Hematopoietic multipotent progenitor cell treated with erythropoietin and hydrocortisone succinate and interleukin-3 and kit ligand, for 15 days (in vitro differentiated cells): ENCODE measurements around the gene CCDC30.
"Not testable (repeated sequence)": the region's sequence is repeated elsewhere in the genome, so short reads cannot be mapped to it uniquely, and the experiment has no call there.

Experiments
- DNase-seq: peaks from one replicate; pipeline ENCODE4 v3.0.0-alpha.2; 2015; ENCODE audit warnings: low spot score

Gene CCDC30

GRCh38 chr1:42657981-42658876 is 195.1 kb downstream of the CCDC30 start, which contains the start of gene PPIH:
PPIH (plus strand) TSS chr1:42658423; CDS start chr1:42658447, 24 bp downstream.
- DNase-seq = peak; percentile 91

DNA sequence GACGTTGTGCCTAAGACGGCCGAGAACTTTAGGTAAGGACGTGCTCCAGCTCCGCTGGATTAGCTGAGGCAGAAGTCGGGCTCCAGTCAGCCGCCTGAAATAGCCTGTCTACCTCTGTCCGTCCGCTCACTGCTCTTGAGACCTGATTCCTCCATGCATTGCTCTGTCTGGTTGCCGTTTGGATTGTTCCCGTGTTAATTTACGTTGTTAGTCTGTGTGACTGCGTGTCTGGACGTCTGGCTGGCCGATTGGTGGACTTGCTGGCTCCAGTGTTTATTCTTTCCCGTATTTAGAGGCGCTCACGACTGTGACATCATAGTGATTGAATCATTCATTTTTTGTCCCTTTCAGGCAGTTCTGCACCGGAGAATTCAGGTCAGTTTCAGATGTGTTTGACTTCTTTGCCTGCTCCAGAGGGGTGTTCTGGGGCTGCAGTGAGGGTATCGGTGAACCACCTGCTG is 195.8 kb downstream of the CCDC30 start:
- no peak for DNase-seq

GRCh38 chr1:42660907-42661500 is 197.9 kb downstream of the CCDC30 start:
- no peak for DNase-seq

DNA sequence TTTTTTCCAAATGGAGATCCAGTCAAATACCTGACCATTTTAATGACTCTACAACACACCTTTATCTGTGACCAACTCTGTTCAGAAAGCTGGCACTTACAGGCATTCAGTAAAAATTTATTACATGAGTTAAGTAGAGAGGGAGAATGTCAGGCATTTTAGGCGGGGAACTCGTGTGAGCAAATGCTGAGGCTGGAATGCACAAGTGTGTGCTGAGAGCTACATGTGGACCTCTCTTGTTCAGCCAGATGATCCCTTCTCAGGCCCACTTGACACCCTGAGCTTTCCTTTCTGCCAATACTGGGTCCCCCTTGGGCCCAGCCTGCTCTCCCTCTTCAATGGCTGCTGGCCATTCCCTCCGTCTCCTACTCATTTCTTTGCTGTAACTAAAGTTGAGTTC is 206.8 kb downstream of the CCDC30 start:
- no peak for DNase-seq

DNA sequence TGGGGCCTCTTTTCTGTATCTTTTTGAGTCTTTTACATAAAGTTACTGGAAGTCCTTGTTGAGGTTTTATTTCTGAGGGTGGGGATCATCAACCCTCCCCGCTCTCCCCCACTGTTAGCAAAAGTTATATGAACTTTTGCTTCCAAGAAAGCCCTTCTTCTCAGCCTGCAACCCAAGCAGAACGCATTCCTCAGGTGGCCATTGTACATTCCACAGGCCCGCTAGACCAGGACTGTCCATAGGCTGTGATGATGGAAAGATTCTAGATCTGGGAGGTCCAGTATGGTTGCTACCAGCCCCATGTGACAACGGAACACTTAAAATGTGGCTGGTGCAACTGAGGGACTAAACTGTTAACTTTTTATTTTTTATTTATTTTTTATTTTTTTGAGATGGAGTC is 207.3 kb downstream of the CCDC30 start:
- no peak for DNase-seq

GRCh38 chr1:42674214-42674613 is 211.1 kb downstream of the CCDC30 start:
- DNase-seq = no peak

DNA sequence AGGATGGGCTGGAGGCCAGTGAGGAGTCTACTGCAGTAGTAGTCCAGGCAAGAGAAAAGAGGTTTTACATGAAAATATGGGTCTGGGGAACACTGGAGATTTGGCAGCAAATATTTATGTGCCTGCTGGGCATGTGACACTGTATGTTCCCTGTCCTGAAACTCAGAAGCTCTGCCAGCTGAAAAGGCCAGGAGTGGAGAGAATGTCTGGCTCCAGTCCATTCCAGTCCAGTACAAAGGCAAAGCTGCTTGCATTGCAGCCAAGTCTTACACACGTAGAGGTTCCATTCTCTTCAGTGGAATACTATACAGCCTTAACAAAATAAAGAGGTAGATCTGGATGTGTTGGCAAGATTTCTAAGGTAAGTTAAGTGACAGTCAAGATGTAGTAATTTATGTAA is 211.6 kb downstream of the CCDC30 start:
- DNase-seq = no peak

- no peak for DNase-seq
Observed at GRCh38 chr1:42675467-42675866, 212.4 kb downstream of the CCDC30 start.

DNA sequence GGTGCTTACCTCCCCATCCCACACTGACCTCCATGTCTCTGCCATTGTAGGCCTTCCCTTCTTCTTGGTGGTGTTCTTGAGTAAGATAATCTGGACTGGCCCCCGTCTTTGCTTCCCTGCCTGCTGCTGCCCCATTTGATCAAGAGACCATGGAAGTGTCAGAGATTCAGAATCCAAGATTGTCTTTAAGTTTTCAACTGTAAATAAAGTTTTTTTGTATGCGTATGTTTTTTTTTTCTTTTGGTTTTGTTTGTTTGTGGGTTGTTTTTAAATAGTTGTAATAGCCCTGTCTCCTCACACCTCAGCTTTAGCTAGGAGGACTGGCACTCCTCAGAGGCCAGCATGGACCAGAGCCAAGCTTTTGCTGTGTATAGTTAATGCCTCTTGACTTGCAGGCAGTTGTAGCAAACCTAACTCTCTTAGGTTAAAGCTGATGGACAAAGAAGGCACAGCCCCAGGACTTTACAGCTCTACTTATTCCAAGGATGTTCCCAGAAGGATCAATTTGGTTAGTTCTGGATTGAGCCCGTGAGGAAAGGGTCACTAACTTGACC is 213.5 kb downstream of the CCDC30 start:
- DNase-seq = no peak

DNA sequence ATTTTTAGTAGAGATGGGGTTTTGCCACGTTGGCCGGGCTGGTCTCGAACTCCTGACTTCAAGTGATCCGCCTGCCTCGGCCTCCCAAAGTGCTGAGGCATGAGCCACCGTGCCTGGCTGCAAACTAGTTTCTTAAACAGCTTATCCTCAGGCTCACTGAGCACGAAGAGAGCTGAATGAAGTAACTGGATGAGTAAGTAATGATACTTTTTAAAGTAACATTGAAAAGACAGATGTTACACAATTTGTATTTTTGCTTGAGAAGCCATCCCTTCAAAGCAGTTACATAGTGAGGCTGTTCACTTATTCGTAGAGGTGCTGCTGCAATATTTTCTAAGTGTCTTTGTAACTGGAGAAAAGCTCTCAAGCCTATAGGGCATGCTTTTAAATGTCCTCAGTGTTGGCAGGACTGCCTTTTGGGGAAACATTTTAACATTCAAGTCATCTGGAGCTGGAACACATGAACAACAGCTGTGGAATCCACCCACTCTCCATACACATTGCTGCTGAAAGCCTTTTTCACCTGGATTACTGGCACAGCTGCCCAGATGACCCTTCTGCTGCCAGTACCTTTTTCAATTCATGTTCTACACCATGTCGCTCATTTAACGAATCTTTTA is 216.4 kb downstream of the CCDC30 start:
- DNase-seq = no peak

DNA sequence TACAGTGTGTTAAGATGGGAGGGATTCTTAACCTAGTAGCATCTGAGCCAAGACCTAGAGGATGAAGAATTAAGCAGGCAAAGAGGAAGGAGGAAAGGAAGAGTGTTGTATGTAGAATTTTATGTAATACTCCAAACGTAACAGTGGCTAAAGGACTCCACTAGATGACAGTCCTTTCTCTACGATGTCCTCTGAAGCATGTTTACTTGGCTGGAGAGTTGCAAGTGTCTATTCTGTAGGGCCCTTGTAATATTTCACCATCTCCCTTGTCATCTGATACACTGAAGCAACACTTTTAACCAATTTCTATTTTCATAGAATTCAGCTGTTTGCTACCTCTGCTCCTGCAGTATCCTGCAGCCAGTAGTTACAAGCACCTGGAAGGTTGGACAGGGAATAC is 217.0 kb downstream of the CCDC30 start:
- DNase-seq = no peak

GRCh38 chr1:42680921-42681683 is 218.0 kb downstream of the CCDC30 start:
- DNase-seq = peak; percentile 34

GRCh38 chr1:42681741-42682483 is 218.8 kb downstream of the CCDC30 start, which contains the start of gene YBX1:
YBX1 (plus strand) TSS chr1:42682418; CDS start chr1:42682566, 148 bp downstream.
- DNase-seq = peak; percentile 98

DNA sequence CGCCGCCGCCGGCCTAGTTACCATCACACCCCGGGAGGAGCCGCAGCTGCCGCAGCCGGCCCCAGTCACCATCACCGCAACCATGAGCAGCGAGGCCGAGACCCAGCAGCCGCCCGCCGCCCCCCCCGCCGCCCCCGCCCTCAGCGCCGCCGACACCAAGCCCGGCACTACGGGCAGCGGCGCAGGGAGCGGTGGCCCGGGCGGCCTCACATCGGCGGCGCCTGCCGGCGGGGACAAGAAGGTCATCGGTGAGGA is 219.3 kb downstream of the CCDC30 start:
- not testable (repeated sequence) for DNase-seq

GRCh38 chr1:42682739-42683531 is 219.8 kb downstream of the CCDC30 start:
- DNase-seq = peak; percentile 85

DNA sequence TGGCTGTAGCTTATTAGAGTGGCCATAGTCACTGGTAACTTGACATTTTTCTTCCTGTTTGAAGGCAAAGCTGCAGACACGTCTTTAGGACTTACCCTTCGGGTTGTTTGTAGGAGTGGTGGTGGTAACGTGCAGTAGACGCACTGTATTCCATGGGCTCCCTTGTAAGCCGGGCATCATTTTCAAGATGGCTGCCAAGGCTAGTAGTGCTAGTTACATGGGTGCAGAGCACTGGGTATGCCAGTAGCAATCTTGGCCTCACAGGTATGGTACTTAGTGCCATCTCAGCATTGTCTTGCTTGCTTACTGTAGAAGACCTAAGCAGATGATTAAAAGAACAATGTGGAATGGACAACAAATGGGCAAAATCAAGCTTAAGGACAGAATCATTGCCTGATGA is 221.1 kb downstream of the CCDC30 start:
- peak; percentile 60 for DNase-seq

GRCh38 chr1:42686418-42686817 is 223.3 kb downstream of the CCDC30 start:
- DNase-seq = peak; percentile 76

DNA sequence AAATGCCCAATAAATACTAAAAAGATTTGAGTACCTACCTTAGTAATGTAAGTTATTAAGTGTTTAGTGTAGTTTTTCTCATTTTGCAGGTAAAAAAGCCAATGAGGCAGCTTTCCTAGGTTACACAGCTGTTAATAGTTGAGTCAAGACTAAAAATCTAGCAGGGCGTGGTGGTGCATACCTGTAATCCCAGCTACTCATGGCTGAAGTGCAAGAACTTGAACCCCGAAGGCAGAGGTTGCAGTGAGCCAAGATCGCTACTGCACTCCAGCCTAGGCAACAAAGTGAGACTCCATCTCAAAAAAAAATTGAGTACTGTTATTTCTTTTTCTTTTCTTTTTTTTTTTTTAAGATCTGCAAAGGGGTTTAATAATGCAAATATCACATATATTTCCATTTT is 226.8 kb downstream of the CCDC30 start:
- no peak for DNase-seq

- no peak for DNase-seq
Observed at GRCh38 chr1:42690477-42691156, 227.5 kb downstream of the CCDC30 start.

GRCh38 chr1:42691157-42691498 is 228.0 kb downstream of the CCDC30 start:
- no peak for DNase-seq
